Ascending aorta (tissue), 2 donors: ENCODE results near the gene MGLL. TPM values are rescaled to one million over a fixed set of nuclear protein-coding genes. Genes with fewer than 3 reads are reported as not detected.
"Not testable (repeated sequence)": the region's sequence is repeated elsewhere in the genome, so short reads cannot be mapped to it uniquely, and the experiment has no call there.

Source experiments
- DNase-seq, 2 donors: peaks; one replicate each; pipeline ENCODE4 v3.0.0-alpha.2; 2019; ENCODE audit warnings: low spot score in 2 of 2
- H3K27ac ChIP-seq, 2 donors: fragments of 200-600 bp; sonication (generic); one replicate each; pipeline ENCODE4 v1.5.1; 2016 to 2017; ENCODE audit warnings: mild to moderate bottlenecking in 1 of 2
- H3K27me3 ChIP-seq: fragments of 200-600 bp; sonication (generic); one replicate; pipeline ENCODE4 v1.5.1; 2017
- H3K36me3 ChIP-seq, 2 donors: fragments of 200-600 bp; sonication (generic); one replicate each; pipeline ENCODE4 v1.5.1; 2016
- H3K4me1 ChIP-seq, 2 donors: fragments of 200-600 bp; sonication (generic); one replicate each; pipeline ENCODE4 v1.5.1; 2016 to 2017; ENCODE audit warnings: mild to moderate bottlenecking in 1 of 2
- H3K4me3 ChIP-seq, 2 donors: fragments of 200-600 bp; sonication (generic); one replicate each; pipeline ENCODE4 v1.5.1; 2016 to 2017; ENCODE audit warnings: mild to moderate bottlenecking in 1 of 2
- H3K9me3 ChIP-seq, 2 donors: fragments of 200-600 bp; sonication (generic); one replicate each; pipeline ENCODE4 v1.5.1; 2016
- intact Hi-C: fragments of 100-400 bp; cut with DNase I; formaldehyde crosslinking; loops from one replicate; pipeline ENCODE4 v1.15.1; 2023
- total RNA-seq: library from RNA; depleted of rRNA; stranded (reverse); fragments of >200 nt; gene quantifications from one replicate; pipeline ENCODE4 v1.1.0, GENCODE V29; 2016
- TF ChIP-seq, protein P1 (sequence below), 3 experiments: fragments of 200-600 bp in 2 of 3; fragments of 450-650 bp in 1 of 3; sonication (generic) in 2 of 3; IDR thresholded peaks; one replicate each; pipeline ENCODE4 v1.5.1; 2016 to 2019; ENCODE audit warnings: antibody characterized with exemption in 3 of 3, mild to moderate bottlenecking in 1 of 3, moderate library complexity in 1 of 3

Gene MGLL
- total RNA-seq, 1 donor from 2014 or later: 101 TPM

DNA sequence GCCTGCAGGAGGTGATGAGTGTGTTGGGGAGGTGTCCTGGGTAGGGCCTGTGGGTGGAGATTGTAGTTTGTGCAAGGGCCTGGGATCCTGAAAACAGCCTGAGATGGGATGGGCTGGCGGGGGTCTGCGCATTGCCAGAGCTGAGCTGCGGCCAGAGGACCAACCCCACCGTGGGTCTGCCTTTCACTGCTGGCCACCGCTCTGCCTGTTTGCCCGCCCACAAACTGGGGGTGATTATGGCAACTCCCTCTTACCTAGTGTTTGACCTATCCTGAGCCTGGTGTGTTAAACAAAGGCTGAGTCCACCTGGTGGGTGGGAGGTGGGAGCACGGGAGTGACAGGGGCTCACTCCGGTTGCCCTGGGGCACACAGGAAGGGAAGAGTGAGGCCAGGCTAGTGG, 139.8 kb downstream of the MGLL start:
- Histone ChIP-seq H3K4me1 (no peaks in the 10 kb centered on the region), H3K27ac (no peak overlapping the region), H3K4me3 (no peak overlapping the region), H3K27me3 (no peaks in the 10 kb centered on the region), H3K36me3 (peaks cover 16 to 32% of the 10 kb centered on the region in 2 donors), H3K9me3 (no peaks in the 10 kb centered on the region)
- intact Hi-C loops: no loop called here
- TF ChIP-seq, protein P1, sequence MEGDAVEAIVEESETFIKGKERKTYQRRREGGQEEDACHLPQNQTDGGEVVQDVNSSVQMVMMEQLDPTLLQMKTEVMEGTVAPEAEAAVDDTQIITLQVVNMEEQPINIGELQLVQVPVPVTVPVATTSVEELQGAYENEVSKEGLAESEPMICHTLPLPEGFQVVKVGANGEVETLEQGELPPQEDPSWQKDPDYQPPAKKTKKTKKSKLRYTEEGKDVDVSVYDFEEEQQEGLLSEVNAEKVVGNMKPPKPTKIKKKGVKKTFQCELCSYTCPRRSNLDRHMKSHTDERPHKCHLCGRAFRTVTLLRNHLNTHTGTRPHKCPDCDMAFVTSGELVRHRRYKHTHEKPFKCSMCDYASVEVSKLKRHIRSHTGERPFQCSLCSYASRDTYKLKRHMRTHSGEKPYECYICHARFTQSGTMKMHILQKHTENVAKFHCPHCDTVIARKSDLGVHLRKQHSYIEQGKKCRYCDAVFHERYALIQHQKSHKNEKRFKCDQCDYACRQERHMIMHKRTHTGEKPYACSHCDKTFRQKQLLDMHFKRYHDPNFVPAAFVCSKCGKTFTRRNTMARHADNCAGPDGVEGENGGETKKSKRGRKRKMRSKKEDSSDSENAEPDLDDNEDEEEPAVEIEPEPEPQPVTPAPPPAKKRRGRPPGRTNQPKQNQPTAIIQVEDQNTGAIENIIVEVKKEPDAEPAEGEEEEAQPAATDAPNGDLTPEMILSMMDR (IDR thresholded peaks at IDR 0.05): no peak
- DNase-seq: peak in 1 of 2 donors; percentile 50

DNA sequence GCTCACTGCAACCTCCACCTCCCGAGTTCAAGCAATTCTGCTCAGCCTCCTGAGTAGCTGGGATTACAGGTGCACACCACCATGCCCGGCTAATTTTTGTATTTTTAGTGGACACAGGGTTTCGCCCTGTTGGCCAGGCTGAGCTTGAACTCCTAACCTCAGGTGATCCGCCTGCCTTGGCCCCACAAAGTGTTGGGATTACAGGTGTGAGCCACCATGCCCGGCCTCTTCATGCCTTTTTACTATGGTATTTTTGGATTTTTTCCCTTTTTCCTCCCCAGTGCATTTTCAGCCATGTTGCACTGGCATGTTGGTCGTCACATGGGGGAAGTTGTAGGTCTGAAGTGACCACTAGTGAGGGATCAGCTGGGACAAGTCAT, 140.2 kb downstream of the MGLL start:
- H3K9me3 ChIP-seq, H3K27me3 ChIP-seq, H3K4me3 ChIP-seq, DNase-seq, H3K4me1 ChIP-seq, intact Hi-C loops, H3K27ac ChIP-seq: not testable (repeated sequence)
- H3K36me3 ChIP-seq: peaks cover 20 to 36% of the 10 kb centered on the region in 2 donors

- Histone ChIP-seq H3K27ac (no peak overlapping the region), H3K27me3 (no peaks in the 10 kb centered on the region), H3K36me3 (peaks cover 34 to 49% of the 10 kb centered on the region in 2 donors), H3K4me3 (no peak overlapping the region), H3K9me3 (no peaks in the 10 kb centered on the region), H3K4me1 (no peaks in the 10 kb centered on the region)
- intact Hi-C loops: no loop called here
- TF ChIP-seq, protein P1 (IDR thresholded peaks at IDR 0.05): no peak
- DNase-seq: peak in 1 of 2 donors; percentile 59
Measured at GRCh38 chr3:127680798-127681221, 141.5 kb downstream of the MGLL start.

GRCh38 chr3:127680146-127680661, 142.1 kb downstream of the MGLL start:
- TF ChIP-seq, protein P1 (IDR thresholded peaks at IDR 0.05): no peak
- Histone ChIP-seq H3K4me3 (no peak overlapping the region), H3K27me3 (no peaks in the 10 kb centered on the region), H3K27ac (no peak overlapping the region), H3K36me3 (peaks cover 38 to 54% of the 10 kb centered on the region in 2 donors), H3K4me1 (no peaks in the 10 kb centered on the region), H3K9me3 (no peaks in the 10 kb centered on the region)
- DNase-seq: peak in 1 of 2 donors; percentile 55
- intact Hi-C loops: no loop called here

- Histone ChIP-seq H3K27ac (no peak overlapping the region), H3K4me1 (peaks cover 0 to 2% of the 10 kb centered on the region in 2 donors), H3K36me3 (peaks cover 38 to 54% of the 10 kb centered on the region in 2 donors), H3K27me3 (no peaks in the 10 kb centered on the region), H3K4me3 (no peak overlapping the region), H3K9me3 (no peaks in the 10 kb centered on the region)
- DNase-seq: peak in 1 of 2 donors; percentile 61
- TF ChIP-seq, protein P1 (IDR thresholded peaks at IDR 0.05): peak in 1 of 3 experiments; percentile 7
- intact Hi-C loops: no loop called here
Measured at GRCh38 chr3:127679534-127680145, 142.7 kb downstream of the MGLL start.

GRCh38 chr3:127678611-127679533, 143.4 kb downstream of the MGLL start:
- H3K9me3 ChIP-seq: no peaks in the 10 kb centered on the region
- no peaks in the 10 kb centered on the region for H3K27me3 ChIP-seq
- H3K36me3 ChIP-seq: peaks cover 38 to 54% of the 10 kb centered on the region in 2 donors
- H3K4me1 ChIP-seq: peaks cover 4 to 5% of the 10 kb centered on the region in 2 donors
- intact Hi-C loops: no loop called here
- no peak overlapping the region for H3K27ac ChIP-seq
- TF ChIP-seq, protein P1 (IDR thresholded peaks at IDR 0.05): no peak
- no peak overlapping the region for H3K4me3 ChIP-seq
- DNase-seq: peak in 1 of 2 donors; percentile 60
